Measurements from ENCODE around the gene IL18BP.

The IL18BP gene

DNA sequence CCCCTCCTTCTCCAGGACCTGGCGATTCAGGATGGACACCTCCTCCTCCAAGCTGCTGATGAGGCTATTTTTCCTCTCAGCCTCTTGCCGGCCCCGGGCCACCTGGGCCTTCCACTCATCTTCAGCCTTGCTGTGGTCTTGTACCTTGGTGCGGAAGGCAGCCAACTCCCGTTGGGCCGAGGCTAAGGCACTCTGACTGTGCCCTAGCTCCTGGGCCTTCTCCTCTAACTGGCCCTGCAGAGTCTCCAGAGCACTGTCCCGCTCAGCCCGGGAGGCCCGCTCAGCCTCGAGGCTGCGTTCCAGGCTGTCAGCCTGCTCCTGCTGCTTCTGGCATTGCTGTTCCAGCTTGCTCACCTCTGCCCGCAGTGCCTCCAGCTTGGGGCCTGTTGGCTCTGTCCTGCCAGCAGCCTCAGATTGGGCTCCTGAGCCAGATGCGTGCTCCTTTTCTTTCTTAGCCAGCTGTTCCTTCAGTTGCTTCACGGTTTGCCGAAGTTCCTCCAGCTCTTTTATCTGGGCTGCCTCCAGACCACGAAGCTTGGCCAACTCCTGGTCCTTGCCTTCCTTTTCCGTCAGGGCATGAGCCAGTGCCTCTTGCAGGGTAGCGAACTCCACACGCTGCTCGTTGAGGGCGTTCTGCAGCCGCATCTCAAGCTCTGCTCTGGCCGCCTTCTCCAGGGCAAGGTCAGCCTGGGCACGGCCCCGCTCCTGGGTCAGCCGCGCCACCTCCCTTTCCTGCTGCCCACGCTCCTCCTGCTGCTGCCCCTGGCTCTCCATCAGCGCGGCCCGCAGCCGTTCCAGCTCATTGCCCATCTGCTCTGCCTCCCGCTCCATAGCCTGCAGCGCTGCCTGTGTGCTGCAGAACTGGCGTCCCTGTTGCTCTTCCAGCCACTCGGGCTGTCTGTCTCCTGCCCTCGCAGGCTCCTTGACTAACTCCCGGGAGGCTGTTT lies 15.3 kb downstream of the IL18BP start:
- DNase-seq, result peak; percentile 65

GRCh38 chr11:72014761-72015320 lies 16.1 kb downstream of the IL18BP start:
- peak; percentile 34 for DNase-seq

DNA sequence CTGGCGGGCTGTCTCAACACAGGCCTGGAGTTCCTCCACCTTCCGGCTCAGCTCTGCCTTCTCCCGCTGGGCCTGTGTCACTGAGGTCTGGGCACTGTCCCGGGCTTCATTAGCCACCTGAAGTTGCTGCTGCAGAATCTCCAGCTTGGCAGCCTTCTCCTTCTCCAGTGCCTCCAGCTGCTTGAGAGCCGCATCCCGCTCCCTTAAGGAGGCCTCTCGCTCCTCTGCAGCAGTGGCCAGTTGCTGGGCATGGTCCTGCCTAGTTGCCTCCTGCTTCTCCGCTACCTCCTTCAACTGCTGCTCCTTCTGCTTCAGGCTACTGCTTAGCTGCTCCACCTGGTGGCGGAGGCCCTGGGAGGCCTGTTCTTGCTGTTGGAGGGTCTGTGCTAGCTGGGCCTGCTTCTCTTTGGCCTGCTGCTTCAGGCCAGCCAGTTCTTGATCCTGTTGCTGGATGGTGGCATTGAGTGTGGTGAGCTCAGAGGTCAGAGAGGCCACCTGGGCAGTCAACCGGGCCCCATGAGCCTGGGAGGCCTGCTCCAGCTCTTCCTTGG lies 16.9 kb downstream of the IL18BP start:
- peak; percentile 49 for DNase-seq

DNA sequence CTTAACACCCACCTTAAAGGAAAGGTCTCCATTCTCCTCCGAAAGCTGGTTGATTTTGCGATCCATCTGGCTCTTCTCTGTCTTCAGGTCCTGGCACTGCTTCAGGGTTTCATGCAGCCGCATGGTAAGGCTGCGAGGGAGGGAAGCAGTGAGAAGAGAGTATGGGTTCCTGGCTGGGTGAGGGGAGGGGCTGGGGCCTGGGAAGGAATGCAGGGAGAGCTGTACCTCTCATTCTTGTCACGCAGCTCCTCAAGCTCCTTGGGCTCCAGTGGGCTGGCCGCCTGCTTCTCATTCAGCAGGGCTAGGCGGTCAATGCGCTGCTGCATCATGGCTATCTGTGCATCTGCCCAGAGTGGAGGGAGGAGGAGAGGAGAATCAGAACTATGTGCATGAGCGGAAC lies 19.5 kb downstream of the IL18BP start:
- DNase-seq, result no peak

DNA sequence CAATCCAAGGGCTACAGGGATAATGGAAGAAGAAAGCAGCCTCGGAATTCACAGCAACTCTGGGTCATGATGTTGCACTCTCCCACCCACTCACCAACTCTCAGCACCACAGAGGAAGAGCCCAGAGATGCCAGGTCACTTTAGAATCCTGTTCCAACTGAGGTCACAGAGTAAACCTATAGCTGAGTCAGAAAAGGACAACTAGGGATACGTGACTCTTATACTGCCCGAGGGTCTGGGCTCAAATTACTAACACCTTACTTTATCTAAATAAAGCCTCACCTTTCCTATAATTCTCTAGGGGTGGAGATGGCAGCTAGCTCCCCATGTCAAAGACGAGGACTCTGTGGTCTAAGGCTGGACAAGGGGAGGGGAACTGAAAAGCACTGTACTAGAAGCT lies 24.6 kb downstream of the IL18BP start:
- no peak for DNase-seq

GRCh38 chr11:72024069-72024754 lies 25.5 kb downstream of the IL18BP start:
- DNase-seq, result no peak

- peak; percentile 32 for DNase-seq
These were observed 27.4 kb downstream of the IL18BP start for GRCh38 chr11:72026090-72026489.

GRCh38 chr11:72030472-72031045 lies 31.9 kb downstream of the IL18BP start:
- DNase-seq, result no peak

DNA sequence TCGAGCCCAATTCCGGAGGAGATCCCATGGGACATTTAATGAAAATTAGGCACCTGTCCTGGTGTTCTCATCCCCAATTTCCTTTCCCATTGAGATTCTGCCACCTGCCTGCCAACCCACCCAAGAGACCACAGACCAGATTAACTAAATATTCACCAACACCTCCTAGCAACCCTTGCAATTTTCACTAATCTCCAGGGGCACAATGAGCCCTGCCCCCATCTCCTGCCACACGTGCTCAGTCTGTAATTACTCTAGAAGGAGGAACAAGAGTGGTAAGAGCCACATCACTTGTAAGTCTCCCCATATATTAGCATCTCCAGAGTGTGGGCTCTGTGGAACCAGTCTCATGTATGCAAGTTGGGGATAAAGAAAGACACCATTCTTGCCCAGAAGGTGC lies 38.0 kb downstream of the IL18BP start:
- DNase-seq, result no peak

DNA sequence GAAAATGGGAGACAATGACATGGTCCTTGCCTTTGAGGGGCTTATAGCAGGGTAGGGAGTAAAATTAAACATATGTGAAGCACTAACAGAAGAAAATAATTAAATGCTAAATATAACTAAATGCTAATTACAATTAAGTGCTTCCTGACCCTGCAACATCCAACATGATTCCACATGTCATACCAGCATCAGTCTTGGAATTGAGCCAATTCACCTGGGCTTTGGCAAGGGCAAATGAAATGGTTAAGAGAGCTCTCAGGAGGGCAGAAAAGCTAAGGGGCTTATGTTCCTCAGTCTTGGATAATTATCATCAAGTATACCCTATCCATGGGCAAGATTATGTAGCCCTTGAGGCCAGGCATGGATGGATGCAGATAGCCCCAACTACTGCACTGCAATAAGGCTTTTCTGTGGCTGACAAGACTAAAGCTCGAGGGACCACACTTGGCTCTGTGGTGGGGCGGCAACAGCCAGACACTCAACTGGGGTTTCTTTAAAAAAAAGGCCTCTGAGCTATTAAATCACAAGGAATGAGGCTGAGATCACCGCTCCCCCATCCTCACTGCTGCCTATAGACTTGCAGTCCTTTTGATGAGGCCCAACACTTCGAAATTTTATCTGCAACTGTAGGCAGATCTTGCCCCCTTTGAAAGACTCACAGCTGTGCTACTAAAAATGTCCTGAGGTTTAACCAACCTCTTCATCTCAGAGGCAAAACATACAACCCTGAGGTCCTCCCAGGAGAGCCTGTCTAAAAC lies 39.0 kb downstream of the IL18BP start:
- DNase-seq, result peak; percentile 63

DNA sequence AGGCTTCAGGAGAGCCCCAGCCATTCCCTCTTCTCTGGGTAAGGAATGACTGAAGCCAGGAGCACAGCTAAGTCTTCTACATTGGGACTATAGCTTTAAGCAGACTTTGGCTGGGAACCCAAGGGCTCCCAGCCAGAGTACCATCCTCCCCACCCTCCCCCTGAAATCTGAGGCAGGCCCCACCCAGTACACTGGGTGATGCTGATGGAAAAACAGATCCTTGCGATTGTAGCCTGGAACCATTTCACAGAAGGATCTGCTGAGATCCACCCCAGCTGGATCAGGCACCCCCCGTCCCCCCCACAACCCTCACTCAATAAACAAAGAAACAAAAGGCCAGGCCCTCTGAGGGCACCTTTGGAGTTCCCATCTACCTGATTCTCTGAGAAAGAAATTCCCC lies 39.8 kb downstream of the IL18BP start:
- peak; percentile 87 for DNase-seq

DNA sequence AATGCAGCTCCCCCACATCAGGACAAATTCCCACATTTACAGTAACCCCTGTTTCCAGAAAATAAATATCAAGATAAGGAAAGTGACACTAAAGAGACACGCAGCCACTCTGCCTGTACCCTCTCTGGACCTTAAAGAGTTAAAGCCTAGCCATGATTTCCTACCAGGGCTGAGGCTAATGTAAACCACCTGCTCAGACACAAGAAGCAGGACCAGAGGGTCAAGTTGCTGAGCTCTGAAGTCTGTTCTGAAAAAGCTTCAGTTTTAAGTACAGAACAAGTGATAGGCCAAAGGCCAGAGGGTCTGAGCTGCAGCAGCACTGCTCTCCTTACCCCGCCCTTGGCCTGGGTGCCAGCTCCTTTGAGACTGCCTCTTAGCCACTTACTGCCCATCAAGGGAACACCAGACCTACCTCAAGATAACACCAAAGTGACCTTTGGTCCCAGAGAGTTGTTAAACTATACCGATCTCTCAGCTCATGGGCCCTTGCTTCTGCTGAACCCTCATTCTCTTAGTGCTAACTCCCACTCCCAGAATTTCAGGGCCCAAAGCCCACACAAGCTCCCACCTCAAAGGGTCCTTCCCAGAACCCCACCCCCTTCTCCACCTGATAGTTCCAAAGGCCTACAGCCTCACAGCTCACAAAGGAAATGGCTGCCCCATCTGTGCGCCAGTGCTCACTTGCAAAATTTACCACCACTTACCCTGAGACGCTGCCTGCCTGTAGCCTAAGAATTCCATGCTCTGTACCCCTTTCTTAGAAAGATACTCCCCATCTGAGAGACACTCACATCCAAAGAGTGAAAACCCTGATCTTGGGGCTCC lies 40.5 kb downstream of the IL18BP start:
- peak; percentile 38 for DNase-seq

- peak; percentile 32 for DNase-seq
These were observed 41.2 kb downstream of the IL18BP start for GRCh38 chr11:72039856-72040401.

DNA sequence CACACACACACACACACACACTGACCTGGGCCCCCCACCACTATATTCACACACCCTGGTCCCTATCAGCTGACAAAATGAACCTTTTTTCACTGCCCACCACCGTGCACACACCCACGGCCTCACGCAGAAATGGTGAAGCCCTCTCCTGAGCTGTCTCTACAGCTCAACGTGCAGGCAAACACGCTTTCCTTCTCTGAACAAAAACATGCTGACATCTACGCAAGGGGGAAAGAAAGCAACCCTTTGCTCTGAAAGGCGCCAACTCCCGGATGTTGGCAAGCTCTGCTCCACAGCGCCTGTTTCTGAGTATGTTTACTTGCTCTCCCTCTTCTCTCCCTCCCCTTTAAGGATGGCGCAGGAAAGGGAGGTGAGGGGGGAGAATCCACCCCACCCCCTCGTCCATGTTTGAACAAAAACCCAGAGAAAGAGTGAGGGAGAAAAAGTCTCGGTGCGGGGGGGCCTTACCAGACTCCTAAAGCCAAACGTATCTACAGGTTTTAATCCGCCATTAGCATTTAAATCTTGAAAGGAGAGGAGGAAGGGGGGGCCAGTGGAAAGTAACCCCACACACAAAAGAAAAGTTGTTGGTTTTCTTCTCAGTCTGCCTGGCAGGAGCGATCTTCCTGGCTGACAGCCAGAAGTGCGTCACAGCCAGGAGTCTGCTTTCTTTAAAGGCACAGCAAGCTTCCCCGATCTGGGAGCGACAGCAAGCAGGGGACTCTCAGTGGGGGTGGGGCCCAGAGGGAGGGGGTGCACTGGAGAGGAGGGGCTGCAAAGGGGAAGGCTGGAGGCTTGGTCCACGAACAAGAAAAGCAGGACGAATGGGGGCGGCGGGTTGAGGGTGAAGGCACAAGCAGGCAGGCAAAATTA lies 42.0 kb downstream of the IL18BP start:
- peak; percentile 98 for DNase-seq

GRCh38 chr11:72041364-72042063 lies 42.8 kb downstream of the IL18BP start:
- DNase-seq, result peak; percentile 91

DNA sequence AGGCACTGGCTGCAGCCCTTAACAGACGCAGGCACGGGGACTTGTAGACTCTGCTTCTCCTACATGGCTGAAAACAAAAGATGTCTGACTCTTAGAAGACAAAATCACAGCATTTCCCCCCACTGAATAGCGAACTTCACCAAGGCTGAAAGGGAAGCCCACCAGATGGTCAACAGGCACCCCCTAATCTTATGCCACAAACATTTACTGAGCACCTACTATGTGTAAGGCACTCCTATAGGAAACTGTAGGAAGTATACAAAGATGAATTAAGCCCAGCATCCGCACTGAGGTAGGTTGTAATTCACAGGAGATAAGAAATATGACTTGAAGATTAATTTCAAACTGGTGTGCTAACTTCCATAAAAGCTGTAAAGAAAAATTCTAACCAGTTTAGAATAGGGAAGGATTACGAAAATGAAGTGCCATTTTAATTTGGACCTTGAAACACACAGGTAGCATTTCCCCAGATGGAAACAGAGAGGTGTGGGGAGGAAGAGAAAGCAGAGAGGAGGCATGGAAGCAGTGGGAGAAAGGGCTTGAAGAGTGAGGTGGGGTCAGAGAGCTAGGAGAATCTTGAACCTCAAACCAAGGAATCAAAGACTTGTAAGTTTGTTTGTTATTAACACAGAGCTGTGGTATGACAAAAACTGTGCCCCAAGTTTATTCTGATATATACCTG lies 43.5 kb downstream of the IL18BP start:
- no peak for DNase-seq

GRCh38 chr11:72045849-72046248 lies 47.1 kb downstream of the IL18BP start:
- DNase-seq, result peak; percentile 35

- DNase-seq, result no peak
These were observed 50.2 kb downstream of the IL18BP start for GRCh38 chr11:72048766-72049460.

Measured in femur (tissue), 1 donor.